GM18873 (cell line): ENCODE results near the gene DDX20.
"Not testable (repeated sequence)": the region's sequence is repeated elsewhere in the genome, so short reads cannot be mapped to it uniquely, and the experiment has no call there.

Source experiments
- ATAC-seq: cut with Tn5 transposase; IDR thresholded peaks from one replicate; pipeline ENCODE4 v1.9.1; 2021; ENCODE audit warnings: mild to moderate bottlenecking, moderate library complexity, moderate number of reproducible peaks; ENCODE audit not compliant: unreplicated experiment, low FRiP score

DDX20 gene

GRCh38 chr1:111733183-111733991 is 22.3 kb upstream of the DDX20 start:
- no peak for ATAC-seq

- no peak for ATAC-seq
Observed at GRCh38 chr1:111733992-111734341, 21.7 kb upstream of the DDX20 start.

GRCh38 chr1:111734426-111734825 is 21.3 kb upstream of the DDX20 start:
- ATAC-seq: no peak

- ATAC-seq: no peak
Observed at GRCh38 chr1:111734856-111735255, 20.8 kb upstream of the DDX20 start.

GRCh38 chr1:111735321-111735720 is 20.4 kb upstream of the DDX20 start:
- no peak for ATAC-seq

- ATAC-seq: no peak
Observed at GRCh38 chr1:111735858-111736544, 19.7 kb upstream of the DDX20 start.

- ATAC-seq: no peak
Observed at GRCh38 chr1:111736548-111737215, 19.0 kb upstream of the DDX20 start.

GRCh38 chr1:111737216-111738132 is 18.2 kb upstream of the DDX20 start:
- ATAC-seq: no peak

- ATAC-seq: no peak
Observed at GRCh38 chr1:111738133-111738435, 17.6 kb upstream of the DDX20 start.

GRCh38 chr1:111738436-111739193 is 17.1 kb upstream of the DDX20 start:
- peak; percentile 21 for ATAC-seq

GRCh38 chr1:111739194-111739924 is 16.3 kb upstream of the DDX20 start, which contains the start of gene INKA2:
Gene INKA2 (minus strand): TSS chr1:111739395. CDS start chr1:111739242, 153 bp downstream.
- peak; percentile 78 for ATAC-seq

GRCh38 chr1:111739925-111740765 is 15.6 kb upstream of the DDX20 start:
- no peak for ATAC-seq

- ATAC-seq: not testable (repeated sequence)
Observed at GRCh38 chr1:111742292-111742691, 13.4 kb upstream of the DDX20 start.

GRCh38 chr1:111742938-111743549 is 12.7 kb upstream of the DDX20 start:
- ATAC-seq: no peak

- ATAC-seq: no peak
Observed at GRCh38 chr1:111743679-111744101, 12.0 kb upstream of the DDX20 start.

- no peak for ATAC-seq
Observed at GRCh38 chr1:111745675-111746613, 9.8 kb upstream of the DDX20 start.

GRCh38 chr1:111746614-111746999 is 9.1 kb upstream of the DDX20 start:
- ATAC-seq: no peak
